A549 (cell line): ENCODE results near the gene MRLN.

ENCODE experiments used
- BHLHE40 ChIP-seq: IDR thresholded peaks from 2 replicates; pipeline ENCODE4 v1.6.1; 2012; ENCODE audit warnings: low read depth, low read length, inconsistent platforms
- EP300 ChIP-seq, 2 experiments: fragments of >200 bp; sonication (Bioruptor Twin); formaldehyde crosslinking; IDR thresholded peaks; 2 replicates in 1 of 2; 3 replicates in 1 of 2; pipeline ENCODE4 v1.6.1; 2016 to 2017
- JUN ChIP-seq, 2 experiments: fragments of >200 bp; sonication (Bioruptor Twin); formaldehyde crosslinking; IDR thresholded peaks; 2 replicates in 1 of 2; 3 replicates in 1 of 2; pipeline ENCODE4 v1.6.1; 2016 to 2017
- MAZ ChIP-seq: fragments of 150-350 bp; IDR thresholded peaks from 2 replicates; pipeline ENCODE4 v1.6.1; 2014; ENCODE audit warnings: antibody characterized with exemption, low read depth, low read length, borderline replicate concordance
- POLR2A ChIP-seq: IDR thresholded peaks from 2 replicates; pipeline ENCODE4 v1.6.1; 2012; ENCODE audit warnings: mild to moderate bottlenecking, low read length
- POLR2AphosphoS2 ChIP-seq: conservative IDR thresholded peaks from 2 replicates; pipeline ENCODE4 v1.6.1; 2012; ENCODE audit warnings: low read length, improper control_type of control experiment, inconsistent platforms
- RCOR1 ChIP-seq: fragments of 150-350 bp; IDR thresholded peaks from 2 replicates; pipeline ENCODE4 v1.6.1; 2014; ENCODE audit warnings: antibody characterized with exemption, low read length, low read depth
- TFCP2L1 ChIP-seq: fragments of 250-450 bp; sonication (Bioruptor Pico); IDR thresholded peaks from 2 replicates; pipeline ENCODE4 v1.5.0; 2021; ENCODE audit warnings: mild to moderate bottlenecking
- ZFP36 ChIP-seq: fragments of 450-650 bp; IDR thresholded peaks from 2 replicates; pipeline ENCODE4 v1.6.1; 2014; ENCODE audit warnings: borderline replicate concordance; ENCODE audit not compliant: partially characterized antibody
- TF ChIP-seq, protein P1 (sequence below): fragments of >200 bp; sonication (Bioruptor Twin); formaldehyde crosslinking; IDR thresholded peaks from 3 replicates; pipeline ENCODE4 v1.5.1; 2016
- TF ChIP-seq, protein P2 (sequence below): fragments of 450-650 bp; IDR thresholded peaks from 2 replicates; pipeline ENCODE4 v1.6.1; 2014; ENCODE audit warnings: antibody characterized with exemption

DNA sequence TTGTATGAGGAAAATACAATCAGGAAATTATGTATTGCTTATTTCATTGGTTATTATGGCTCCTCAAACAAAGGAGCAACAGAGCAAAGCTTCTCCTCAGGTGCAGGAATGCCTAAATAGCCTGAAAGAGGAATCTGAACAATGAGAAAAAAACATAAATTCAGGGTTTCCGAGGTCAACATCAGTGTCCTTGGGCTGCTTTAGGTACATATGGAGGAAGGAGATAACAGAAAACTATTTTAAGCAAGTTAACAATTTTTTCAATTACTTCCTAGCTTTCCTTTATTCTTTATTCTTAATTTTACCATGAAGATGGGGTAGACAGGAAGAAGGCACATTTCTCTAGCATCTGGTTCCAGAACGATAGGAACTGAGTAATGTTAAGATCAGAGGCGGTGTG, 57.6 kb downstream of the MRLN start:
- TF ChIP-seq RCOR1 (no peak), BHLHE40 (no peak), POLR2A (no peak), JUN (IDR thresholded peaks at IDR 0.05) (no peak), MAZ (no peak), EP300 (IDR thresholded peaks at IDR 0.05) (no peak), TFCP2L1 (CRISPR knock-in tag) (no peak), ZFP36 (no peak), POLR2AphosphoS2 (no peak)
- TF ChIP-seq, protein P1, sequence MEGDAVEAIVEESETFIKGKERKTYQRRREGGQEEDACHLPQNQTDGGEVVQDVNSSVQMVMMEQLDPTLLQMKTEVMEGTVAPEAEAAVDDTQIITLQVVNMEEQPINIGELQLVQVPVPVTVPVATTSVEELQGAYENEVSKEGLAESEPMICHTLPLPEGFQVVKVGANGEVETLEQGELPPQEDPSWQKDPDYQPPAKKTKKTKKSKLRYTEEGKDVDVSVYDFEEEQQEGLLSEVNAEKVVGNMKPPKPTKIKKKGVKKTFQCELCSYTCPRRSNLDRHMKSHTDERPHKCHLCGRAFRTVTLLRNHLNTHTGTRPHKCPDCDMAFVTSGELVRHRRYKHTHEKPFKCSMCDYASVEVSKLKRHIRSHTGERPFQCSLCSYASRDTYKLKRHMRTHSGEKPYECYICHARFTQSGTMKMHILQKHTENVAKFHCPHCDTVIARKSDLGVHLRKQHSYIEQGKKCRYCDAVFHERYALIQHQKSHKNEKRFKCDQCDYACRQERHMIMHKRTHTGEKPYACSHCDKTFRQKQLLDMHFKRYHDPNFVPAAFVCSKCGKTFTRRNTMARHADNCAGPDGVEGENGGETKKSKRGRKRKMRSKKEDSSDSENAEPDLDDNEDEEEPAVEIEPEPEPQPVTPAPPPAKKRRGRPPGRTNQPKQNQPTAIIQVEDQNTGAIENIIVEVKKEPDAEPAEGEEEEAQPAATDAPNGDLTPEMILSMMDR = no peak
- TF ChIP-seq, protein P2, sequence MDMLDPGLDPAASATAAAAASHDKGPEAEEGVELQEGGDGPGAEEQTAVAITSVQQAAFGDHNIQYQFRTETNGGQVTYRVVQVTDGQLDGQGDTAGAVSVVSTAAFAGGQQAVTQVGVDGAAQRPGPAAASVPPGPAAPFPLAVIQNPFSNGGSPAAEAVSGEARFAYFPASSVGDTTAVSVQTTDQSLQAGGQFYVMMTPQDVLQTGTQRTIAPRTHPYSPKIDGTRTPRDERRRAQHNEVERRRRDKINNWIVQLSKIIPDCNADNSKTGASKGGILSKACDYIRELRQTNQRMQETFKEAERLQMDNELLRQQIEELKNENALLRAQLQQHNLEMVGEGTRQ = no peak
